ENCODE results near the gene HOXA4.

The HOXA4 gene

GRCh38 chr7:27079234-27079975, 51.2 kb downstream of the HOXA4 start:
- TF ChIP-seq CTCF (IDR thresholded peaks at IDR 0.05; ENCODE audit: insufficient read depth, low read length, poor library complexity, severe bottlenecking): no peak
- no peaks in the 10 kb centered on the region for H3K36me3 ChIP-seq (ENCODE audit: control insufficient read depth, insufficient read depth, low read length)
- H3K4me3 ChIP-seq (replicated peaks; ENCODE audit: low read depth, low read length): no peak overlapping the region
- no peak for DNase-seq (ENCODE audit: extremely low read depth, insufficient read length)
- no peaks in the 10 kb centered on the region for H3K27me3 ChIP-seq (replicated peaks; ENCODE audit: control insufficient read depth, insufficient read depth, low read length)

- Histone ChIP-seq H3K36me3 (ENCODE audit: control insufficient read depth, insufficient read depth, low read length) (no peaks in the 10 kb centered on the region), H3K27me3 (replicated peaks; ENCODE audit: control insufficient read depth, insufficient read depth, low read length) (no peaks in the 10 kb centered on the region), H3K4me3 (replicated peaks; ENCODE audit: low read depth, low read length) (no peak overlapping the region)
- TF ChIP-seq CTCF (IDR thresholded peaks at IDR 0.05; ENCODE audit: insufficient read depth, low read length, poor library complexity, severe bottlenecking): no peak
- DNase-seq (ENCODE audit: extremely low read depth, insufficient read length): no peak
Observed at GRCh38 chr7:27078616-27079233, 51.8 kb downstream of the HOXA4 start.
